ENCODE results near the gene VTN.

- TF ChIP-seq, protein P1, sequence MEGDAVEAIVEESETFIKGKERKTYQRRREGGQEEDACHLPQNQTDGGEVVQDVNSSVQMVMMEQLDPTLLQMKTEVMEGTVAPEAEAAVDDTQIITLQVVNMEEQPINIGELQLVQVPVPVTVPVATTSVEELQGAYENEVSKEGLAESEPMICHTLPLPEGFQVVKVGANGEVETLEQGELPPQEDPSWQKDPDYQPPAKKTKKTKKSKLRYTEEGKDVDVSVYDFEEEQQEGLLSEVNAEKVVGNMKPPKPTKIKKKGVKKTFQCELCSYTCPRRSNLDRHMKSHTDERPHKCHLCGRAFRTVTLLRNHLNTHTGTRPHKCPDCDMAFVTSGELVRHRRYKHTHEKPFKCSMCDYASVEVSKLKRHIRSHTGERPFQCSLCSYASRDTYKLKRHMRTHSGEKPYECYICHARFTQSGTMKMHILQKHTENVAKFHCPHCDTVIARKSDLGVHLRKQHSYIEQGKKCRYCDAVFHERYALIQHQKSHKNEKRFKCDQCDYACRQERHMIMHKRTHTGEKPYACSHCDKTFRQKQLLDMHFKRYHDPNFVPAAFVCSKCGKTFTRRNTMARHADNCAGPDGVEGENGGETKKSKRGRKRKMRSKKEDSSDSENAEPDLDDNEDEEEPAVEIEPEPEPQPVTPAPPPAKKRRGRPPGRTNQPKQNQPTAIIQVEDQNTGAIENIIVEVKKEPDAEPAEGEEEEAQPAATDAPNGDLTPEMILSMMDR (IDR thresholded peaks at IDR 0.05): no peak
- no peak for TF ChIP-seq EZH2 (IDR thresholded peaks at IDR 0.05; ENCODE audit: borderline replicate concordance, insufficient read depth, low read depth, low read length, poor library complexity, severe bottlenecking)
Observed at GRCh38 chr17:28397275-28397674, 27.2 kb upstream of the VTN start.
